ENCODE results near the gene FRMPD4.

GRCh38 chrX:12411831-12412230 is 273.6 kb downstream of the FRMPD4 start:
- TF ChIP-seq POLR2A (IDR thresholded peaks at IDR 0.05; ENCODE audit: low read length) (no peak), GATA1 (IDR thresholded peaks at IDR 0.05; ENCODE audit: low read depth, low read length) (no peak)
